ENCODE data around the gene LGMN.

DNA sequence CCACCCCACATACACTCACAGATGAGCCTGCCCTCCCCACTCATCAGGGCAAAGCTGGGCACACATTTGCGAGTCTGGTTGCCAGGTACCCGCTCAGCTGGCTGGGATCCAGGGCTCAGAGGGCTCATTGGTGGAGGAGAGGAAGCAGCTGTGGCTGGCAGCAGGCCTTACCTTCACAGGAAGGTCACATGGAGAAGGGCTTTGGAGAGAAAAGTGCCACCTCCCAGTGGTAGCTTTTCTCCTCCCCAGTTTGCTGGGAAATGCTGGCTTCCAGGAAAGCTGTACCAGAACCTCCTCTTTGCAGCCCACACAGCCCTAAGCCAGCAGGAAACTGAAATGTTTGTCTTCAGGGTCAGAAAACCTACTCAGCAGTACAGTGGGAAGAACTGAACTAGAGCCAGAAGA is 55.6 kb downstream of the LGMN start:
- TF ChIP-seq, protein P1, sequence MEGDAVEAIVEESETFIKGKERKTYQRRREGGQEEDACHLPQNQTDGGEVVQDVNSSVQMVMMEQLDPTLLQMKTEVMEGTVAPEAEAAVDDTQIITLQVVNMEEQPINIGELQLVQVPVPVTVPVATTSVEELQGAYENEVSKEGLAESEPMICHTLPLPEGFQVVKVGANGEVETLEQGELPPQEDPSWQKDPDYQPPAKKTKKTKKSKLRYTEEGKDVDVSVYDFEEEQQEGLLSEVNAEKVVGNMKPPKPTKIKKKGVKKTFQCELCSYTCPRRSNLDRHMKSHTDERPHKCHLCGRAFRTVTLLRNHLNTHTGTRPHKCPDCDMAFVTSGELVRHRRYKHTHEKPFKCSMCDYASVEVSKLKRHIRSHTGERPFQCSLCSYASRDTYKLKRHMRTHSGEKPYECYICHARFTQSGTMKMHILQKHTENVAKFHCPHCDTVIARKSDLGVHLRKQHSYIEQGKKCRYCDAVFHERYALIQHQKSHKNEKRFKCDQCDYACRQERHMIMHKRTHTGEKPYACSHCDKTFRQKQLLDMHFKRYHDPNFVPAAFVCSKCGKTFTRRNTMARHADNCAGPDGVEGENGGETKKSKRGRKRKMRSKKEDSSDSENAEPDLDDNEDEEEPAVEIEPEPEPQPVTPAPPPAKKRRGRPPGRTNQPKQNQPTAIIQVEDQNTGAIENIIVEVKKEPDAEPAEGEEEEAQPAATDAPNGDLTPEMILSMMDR (IDR thresholded peaks at IDR 0.05; ENCODE audit: borderline replicate concordance, extremely low read depth, low read length, poor library complexity, severe bottlenecking), result no peak
- TF ChIP-seq EZH2 (IDR thresholded peaks at IDR 0.05; ENCODE audit: borderline replicate concordance, low read depth, low read length, severe bottlenecking), result no peak

Data from DND-41 (cell line).